Putamen (tissue), 1 donor: ENCODE data around the gene RASD1.
"Not testable (repeated sequence)": the region's sequence is repeated elsewhere in the genome, so short reads cannot be mapped to it uniquely, and the experiment has no call there.

Source experiments
- DNase-seq: peaks from one replicate; pipeline ENCODE4 v3.0.0-alpha.2; 2016; ENCODE audit warnings: low spot score

Gene RASD1

DNA sequence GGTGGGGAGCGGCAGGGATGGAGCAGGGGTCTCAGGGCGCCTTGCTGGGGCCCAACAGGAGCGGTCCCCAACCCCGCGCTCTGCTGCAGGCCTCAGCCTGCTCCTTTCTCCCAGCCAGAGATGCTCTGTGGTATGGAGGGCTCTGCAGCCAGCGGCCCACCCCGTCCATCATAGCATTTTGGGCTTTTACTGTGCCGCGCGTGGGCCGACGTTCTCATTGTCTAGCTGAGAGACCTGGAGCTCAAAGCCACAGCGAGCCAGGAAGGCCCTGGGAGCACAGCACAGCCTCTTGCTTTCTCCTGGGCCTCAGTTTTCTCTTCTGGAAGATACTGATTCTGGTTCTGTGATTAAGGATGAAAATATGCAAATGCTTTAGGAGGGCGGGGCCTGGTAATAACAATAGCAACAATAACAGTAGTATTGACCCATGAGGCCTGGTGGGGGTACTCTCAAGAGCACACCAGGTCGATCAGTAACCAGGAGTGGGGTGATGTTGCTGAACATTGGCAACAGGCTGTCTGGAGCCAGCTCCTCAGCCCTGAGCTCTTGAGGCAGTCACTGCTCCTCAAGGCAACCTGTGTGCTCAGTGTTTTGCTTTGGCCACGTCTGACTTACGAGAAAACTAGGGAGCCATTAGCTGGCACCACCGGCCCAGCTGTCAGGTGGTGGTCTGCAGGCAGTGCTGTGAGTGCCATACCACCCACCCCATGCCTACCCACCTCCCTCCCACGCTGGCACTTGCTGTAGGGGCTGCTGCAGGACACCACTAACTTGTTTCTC is 1.1 kb upstream of the RASD1 start:
- DNase-seq: no peak

DNA sequence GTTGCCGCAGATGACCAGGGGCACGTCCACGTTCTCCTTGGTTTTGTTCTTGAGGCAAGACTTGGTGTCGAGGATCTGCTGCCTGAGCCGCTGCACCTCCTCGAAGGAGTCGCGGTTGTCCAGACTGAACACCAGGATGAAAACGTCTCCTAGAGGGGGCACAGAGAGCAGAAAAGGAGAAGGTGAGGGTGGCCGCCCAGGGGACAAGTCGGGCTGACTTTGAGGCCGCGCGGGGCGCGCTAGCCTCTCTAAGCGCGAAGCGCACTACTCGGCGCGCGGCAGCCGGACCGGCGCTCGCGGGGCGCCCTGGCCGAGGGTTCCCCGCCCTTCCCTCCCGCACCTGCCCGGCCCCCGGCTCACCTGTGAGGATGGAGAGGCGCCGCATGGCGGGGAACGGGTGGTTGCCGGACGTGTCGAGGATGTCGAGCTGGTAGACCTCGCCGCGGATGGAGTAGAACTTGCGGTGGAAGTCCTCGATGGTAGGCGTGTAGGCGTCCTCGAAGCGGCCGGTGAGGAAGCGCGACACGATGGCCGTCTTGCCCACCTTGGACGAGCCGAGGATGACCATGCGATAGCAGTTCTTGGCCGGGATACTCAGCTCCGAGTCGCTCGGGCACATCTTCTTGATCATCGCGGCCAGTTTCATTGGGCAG is 533 bp downstream of the RASD1 start:
- no peak for DNase-seq

DNA sequence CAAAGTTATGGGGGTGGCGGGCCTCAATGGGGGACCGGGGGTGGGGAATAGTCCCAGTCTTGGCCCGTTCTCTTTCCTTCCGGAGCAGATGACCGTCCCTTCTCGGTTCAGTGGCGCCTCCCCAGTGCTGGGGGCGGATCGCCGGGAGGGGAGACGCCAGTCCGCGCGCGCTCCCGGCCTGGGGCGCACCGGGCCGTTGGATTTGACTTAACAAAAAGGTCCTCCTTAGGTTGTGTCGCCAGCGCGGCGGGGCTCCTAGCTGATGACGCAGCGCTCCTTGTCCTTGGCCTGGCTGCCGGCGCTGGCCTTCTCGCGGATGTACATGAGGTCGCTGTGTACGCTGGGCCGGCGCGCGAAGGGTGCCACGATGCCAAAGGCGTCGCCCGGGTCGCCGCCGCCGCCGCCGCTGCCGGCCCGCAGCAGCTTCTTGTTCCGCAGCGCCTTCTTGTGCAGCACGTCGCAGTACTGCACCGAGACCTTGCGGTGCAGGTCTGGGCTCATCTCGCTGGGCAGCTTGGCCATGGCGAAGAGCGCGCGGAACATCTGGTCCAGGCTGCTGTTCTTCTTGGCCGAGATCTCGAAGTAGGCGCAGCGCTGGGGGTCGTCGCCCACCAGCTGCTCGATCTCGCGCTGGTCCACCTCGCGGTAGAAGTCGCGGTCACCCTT is 1.2 kb downstream of the RASD1 start:
- peak; percentile 23 for DNase-seq

DNA sequence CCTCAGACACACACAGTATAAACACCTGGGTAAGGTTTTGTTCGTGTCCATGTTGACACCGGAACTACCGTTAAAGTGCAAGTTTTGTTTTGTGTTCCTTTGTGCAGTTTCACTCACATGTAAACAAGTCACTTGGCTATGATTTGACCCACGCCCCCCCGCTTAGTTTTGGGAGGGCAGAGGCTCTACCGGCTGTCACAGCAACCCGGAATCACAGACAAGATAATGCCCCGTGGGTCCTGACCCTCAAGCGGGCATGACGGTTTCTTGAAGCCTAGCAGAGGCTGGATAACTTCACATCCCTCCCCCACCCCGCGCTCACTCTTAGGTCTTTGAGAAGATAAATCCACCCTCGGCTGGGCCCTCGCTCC is 1.7 kb downstream of the RASD1 start:
- no peak for DNase-seq

DNA sequence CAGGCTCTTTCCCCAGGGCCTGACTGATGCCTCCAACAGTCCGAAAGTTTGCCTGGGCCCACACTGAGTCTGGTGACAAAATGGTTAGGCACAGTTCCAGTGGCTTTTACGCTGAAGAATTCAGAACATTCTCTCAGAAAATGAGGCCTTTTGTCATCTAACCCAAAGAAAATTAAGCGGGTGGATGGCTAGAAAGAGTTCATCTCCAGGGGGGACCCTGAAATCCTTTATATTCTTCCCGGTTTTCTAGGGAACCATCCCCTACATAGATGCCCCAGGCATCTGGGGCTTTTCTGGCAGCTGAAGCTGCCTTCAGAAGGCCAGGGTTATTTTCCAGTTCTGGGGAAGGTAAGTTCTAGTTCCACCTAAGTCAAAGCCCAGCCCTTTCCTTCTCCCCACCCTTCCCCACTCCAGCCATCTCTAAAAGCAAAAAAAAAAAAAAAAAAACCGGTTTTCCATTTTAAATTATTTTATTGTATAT is 2.2 kb downstream of the RASD1 start:
- DNase-seq: no peak

DNA sequence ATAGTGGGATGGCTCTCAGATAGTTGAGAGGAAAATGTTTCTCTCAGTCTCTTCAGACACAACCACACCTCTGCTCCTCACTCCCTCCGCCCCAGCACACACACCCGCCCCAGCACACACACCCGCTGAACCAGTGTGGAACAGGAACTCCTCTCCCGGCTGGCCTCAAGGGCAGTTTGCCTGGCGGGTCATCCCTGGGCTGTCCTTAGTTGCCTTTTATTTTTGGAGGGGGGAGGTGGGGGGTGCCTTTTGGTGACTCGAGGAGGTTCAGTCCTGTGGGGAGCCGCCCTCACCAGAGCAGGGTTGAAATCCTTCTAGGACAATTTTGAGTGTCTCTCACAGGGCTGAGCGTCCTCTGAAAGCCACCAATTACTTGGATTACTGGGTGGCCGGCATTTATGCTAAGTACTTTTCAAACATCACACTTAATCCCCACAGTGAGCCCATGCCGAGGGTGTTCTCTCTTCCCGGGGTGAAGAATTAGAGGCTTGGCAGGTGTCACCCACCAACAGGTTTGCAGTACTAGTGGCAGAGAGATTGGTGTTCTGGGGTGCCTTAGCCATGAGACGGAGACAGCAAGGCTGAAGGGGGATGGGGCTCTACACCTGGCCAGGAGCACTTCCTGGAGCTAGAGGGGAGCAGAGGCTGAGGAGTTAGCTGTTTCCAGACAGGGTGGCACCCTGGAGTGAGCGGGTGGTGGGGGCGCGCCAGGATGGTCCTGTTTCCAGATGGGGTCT is 2.8 kb downstream of the RASD1 start:
- DNase-seq: no peak

DNA sequence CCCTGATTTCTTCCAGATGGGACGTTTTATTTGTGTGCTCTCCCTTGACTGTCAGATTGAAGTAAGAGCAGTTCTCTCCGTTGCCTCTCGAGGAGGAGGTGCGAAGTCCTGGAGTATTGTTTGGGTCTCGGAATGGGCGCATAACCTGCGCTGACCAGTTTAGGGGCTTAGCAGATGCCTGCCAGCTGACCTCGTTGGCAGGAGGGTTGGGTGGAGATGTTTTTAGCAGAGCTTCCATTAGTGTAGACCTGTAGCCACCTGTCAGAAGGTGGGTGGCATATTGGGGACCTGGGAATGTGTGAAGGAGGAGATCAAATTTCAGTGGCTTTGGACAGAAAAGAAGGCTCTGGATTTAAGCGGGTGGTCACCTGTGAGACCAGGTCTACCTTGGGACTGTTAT is 3.6 kb downstream of the RASD1 start:
- DNase-seq: no peak

DNA sequence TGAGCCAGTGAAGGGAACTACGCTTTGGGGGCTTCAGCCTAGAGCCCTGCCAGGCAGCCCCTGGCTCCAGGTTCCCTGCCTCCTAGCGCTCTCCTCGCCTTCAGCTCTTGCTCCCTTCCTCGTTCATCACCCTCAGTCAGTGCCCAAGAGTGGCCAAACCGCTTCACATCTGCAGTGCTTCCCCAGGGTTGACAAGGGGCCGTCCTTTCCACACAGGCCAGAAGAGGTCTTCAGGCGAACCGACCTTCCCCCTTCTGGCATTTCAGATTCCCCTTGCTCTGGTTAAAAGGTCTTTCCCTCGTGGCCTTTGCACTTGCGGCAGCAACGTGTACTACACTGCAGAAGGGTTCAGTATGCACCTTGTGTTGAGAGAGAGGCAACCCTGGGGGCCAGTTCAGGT is 4.1 kb downstream of the RASD1 start:
- no peak for DNase-seq

DNA sequence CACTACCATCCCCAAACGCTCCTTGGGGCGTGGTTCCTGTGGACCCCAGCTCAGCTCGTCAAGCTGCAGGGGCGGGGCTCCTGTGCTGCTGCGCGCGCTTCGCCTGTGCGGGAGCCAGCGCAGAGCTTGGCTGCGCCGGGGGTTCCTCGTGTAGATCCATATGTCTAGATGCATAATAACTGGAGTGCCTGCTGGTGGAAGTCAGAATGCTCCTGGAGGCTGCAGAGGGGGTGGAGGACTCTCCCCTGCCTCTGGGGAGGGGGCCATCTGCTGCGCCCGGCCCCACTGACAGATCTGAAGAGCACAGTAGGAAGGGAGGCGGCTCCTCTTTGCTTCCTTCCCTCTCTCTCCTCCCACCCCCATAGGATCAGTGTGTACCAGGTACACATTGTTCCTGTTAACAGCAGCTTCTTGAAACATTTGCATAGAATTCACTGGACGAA is 4.6 kb downstream of the RASD1 start:
- DNase-seq: peak; percentile 74

DNA sequence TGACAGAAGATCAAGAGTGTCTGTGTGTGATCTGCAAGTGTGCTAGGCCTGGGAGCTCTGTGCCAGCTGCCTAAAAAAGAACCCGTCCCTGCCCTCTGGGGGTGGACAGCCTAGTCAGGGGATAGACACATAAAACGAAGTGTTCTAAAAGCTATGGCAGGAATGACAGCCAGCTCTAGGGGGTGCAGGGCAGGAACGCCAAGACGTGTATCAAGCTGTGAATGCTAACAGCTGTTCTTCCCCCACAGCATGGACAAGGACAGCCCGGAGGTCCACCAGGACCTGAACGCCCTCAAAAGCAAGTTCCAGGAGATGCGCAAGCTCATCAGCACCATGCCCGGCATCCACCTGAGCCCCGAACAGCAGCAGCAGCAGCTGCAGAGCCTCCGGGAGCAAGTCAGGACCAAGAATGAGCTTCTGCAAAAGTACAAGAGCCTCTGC is 5.1 kb downstream of the RASD1 start:
- peak; percentile 48 for DNase-seq

DNA sequence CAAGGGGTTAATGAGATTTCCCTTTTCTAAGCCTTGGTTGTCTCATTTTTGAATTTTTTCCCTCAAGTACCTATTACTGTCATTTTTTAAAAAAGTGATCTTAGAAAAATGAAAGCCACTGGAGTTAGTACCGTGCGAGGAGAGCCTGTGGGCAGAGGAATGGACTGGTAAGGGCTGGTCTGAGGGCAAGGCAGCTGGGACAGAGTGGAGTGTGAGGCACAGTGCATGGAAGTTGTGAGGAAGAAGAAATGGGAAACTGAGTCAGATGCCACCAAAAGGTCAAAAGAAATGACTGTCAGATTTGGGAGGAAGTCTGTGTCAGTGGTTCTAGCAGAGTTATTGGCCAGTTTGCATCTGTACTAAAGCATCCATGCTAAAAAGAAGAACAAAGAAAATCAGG is 8.2 kb downstream of the RASD1 start:
- DNase-seq: no peak

DNA sequence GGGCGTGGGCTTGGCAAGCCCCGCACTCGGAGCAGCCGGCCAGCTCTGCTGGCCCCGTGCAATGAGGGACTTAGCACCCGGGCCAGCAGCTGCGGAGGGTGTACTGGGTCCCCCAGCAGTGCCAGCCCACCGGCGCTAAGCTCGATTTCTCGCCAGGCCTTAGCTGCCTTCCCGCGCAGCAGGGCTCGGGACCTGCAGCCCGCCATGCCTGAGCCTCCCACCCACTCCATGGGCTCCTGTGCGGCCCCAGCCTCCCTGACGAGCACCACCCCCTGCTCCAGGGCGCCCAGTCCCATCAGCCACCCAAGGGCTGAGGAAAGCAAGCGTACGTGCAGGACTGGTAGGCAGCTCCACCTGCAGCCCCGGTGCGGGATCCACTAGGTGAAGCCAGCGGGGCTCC is 9.8 kb downstream of the RASD1 start:
- not testable (repeated sequence) for DNase-seq

DNA sequence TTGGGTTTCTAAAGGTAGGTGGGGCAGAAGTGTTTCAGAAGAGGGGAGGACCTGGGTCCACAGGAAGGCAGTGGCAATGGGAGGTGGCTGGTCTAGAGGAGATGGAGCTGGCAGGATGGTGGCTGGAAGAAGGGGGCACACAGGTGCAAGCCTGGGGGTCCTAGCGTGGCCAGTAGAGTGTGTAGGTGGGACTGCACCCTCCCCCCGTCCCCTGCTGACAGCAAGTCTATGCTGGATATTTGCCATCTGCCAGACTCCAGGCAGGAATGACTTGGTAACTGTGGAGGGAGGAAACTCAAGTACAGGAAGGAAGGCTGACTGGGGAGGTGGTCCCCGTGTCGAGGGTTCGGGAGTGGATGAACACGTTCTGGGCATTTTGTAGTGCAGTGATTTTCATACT is 10.8 kb downstream of the RASD1 start:
- DNase-seq: no peak

DNA sequence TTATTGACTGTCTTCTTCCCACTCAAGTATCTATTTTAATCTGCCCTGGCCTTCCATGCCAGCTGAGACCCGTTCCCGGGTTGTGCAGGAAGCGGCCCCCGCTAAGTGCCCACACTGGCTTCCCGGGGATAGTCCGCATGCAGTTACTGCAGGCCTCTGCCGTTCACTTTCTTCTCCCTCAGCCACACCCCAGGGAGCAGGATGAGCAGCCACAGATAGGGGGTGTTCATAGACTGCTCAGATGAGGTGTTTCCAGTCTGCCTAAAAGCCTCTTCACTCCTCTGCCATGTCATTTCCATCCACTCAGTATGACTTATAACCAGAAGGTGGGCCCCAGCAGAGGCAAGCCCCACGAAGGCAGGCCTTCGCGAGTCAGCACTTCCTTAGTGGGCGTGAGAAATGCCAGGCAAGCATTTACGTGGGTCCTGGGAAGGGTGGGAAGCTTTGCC is 11.7 kb downstream of the RASD1 start:
- DNase-seq: peak; percentile 78

DNA sequence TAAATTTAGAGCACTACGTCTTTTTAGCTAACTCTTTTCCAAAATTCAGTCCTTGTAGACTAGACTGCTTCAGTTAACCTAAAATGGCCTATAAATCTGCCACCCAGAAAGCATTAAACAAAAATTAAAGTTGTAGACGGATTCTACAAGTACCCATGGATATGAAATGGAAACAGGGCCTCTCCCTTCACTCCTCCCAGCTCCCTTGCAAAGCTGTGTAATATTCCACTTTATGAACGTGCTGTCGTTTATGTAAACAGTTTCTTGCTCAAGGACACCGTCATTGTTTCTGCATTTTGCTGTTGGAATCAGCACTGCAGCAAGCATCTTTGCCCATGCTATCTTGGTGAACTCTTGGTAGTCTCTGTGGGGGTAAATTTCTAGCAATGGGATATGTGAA is 14.3 kb downstream of the RASD1 start:
- no peak for DNase-seq

DNA sequence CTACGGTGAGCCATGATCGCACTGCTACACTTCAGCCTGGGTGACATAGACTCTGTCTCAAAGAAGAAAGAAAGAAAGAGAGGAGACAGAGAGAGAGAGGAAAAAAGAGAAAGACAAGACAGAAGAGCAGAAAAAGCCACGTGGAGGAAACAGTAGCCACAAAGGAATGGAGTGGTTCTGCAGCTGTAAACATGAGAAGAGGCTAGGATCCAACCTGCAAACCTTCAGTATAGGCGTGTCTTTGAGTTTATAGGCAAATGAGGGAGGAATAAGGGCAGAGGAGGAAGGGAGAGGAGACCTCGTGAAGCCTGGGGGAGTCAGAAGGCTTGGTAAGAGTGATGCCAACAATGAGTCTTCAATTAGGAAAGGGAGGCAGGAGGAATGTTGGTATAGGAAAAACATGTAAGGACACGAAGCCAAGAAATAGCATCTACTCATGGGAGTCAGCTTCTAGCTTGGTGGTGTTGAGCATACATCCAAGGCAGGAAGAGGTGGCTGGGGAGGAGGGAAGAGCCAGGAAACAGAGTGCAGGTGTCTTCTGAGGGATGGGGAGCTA is 15.5 kb downstream of the RASD1 start:
- DNase-seq: no peak

DNA sequence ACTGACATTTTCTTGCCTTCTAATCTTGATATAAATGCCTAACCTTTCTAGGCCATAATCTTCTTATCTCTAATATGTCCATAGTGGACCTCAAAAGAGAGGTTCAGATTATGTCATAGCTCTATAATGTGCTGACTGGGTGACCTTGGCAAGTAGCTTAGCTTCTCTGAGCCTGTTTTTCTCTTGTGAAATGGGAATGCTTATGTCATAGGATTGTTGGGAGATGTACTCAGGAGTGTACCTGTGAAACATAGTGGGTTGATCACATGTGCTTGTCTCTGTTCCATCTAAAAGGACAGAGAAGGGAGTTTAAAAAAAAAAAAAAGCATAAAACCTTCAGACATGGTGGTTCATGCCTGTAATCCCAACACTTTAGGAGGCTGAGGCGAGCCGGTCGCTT is 17.0 kb downstream of the RASD1 start:
- DNase-seq: no peak

DNA sequence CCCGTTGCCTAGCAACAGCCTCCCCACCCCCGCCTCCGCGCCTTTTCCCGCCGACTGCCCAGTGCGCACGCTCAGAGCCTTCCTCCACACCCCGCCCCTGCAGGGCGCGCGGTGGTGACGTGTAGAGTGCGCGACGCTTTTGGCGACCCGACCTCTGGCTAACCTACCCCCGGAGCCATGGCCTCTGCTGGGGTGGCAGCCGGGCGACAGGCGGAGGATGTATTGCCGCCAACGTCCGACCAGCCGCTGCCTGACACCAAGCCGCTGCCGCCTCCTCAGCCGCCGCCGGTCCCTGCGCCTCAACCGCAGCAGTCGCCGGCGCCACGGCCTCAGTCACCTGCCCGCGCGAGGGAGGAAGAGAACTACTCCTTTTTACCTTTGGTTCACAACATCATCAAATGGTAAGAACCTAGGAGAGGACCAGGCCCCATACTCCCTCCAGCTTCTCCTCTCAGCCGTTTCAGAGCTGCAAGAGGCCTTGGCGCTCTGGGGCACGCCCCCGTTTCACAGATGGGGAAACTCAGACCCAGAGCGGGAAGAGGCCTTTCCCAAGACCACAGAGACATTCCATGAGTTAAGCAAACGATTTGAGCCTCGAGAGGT is 19.2 kb downstream of the RASD1 start, which contains the start of gene MED9:
Gene MED9, plus strand, starts transcription at position 136 of the 603 bp plus-strand sequence. Its CDS starts 42 bp downstream, at position 178.
- peak; percentile 91 for DNase-seq

DNA sequence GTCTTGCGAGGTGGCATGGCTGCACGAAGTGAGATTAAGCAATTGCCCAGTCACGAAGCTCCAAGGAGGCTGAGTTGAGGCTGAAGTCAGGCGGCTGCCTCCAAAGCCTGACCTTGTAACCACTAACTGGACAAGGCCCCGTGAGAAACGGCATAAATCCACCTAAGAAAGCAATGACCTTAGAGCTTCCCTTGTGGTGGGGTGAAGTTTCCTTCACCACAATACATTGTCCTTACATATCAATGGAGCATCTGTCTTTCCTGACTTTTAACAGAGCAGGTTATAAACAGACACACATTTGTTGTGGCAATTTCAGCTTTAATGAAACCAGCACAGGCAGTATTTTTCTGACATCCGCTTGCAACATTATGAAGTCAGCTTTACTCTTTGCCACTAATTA is 21.9 kb downstream of the RASD1 start:
- DNase-seq: no peak

DNA sequence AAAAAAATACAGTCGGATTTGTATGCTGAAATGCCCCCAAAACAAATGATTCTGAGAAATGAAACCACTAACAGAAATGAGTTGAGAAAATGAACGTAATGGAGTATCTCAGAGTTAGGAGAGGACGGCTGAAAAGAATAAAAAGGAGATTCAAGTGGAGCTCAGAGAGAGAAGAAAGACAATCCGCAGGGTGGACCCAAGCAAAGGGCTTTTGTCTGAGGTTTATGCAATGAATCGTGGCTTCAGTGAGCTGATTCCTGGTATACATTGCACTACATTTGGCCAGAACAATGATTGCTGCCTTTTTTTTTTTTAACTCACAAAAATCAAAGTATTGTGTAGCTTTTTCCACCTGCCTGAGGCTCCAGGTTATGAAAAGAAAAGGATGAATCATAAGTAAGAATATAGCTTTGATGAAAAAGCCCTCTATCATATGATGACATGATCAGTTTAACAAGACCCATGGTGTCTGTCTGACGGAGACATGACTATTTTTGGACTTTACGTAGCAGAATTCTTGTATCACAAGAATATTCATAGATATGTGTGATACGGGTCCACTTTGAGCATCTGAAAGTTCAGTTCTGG is 23.8 kb downstream of the RASD1 start:
- DNase-seq: no peak

DNA sequence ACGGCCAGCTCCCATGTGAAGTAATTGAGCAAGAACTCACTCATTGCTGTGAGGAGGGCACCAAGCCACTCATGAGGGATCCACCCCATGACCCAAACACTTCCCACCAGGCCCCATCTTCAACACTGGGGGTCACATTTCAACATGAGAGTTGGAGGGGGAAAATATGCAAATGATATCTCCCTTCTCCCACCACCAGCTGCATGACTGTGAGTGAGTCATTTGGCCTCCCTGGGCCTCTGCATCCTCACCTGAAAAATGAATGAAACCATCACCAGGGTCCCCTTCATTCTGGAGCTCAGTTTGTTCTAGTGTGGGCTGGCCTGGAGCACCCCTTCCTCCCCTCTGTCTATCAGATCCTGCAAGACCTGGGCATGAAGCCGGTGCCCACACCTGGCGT is 26.2 kb downstream of the RASD1 start:
- no peak for DNase-seq
